Stimulated activated naive CD4-positive, alpha-beta T cell (primary cell): ENCODE data around the gene TRIP6.
"Not testable (repeated sequence)": the region's sequence is repeated elsewhere in the genome, so short reads cannot be mapped to it uniquely, and the experiment has no call there.

Experiments used
- DNase-seq, 6 experiments: peaks; one replicate each; lab custom pipeline; 2025; lab: John Stamatoyannopoulos, UW

TRIP6 gene

DNA sequence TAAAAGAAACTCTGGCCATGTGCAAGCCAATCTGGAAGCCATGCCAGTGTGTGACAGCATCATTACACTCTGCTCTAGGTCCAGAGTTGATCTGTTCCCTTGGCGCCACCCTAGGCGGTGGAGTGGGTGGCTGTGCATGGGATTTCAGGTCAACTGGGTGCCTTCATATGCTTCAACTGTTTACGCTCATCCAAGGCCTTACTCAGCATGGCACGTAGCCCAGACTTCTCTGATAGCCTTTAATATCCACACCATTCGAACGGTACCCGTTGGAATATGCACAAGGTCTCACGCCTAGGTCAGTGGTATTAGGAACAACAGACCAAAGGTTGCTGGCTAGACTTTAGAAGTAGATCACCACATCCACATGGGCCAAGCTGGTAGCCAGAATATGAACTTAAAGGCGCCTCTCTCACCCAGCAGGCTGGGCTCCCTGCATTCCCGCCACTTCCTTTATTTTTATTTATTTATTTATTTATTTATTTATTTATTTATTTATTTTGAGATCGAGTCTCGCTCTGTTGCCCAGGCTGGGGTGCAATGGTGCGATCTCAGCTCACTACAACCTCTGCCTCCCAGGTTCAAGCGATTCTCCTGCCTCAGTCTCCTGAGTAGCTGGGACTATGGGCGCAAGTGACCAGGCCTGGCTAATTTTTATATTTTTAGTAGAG is 47.2 kb downstream of the TRIP6 start:
- DNase-seq = no peak

GRCh38 chr7:100914879-100915447 is 47.8 kb downstream of the TRIP6 start:
- no peak for DNase-seq

DNA sequence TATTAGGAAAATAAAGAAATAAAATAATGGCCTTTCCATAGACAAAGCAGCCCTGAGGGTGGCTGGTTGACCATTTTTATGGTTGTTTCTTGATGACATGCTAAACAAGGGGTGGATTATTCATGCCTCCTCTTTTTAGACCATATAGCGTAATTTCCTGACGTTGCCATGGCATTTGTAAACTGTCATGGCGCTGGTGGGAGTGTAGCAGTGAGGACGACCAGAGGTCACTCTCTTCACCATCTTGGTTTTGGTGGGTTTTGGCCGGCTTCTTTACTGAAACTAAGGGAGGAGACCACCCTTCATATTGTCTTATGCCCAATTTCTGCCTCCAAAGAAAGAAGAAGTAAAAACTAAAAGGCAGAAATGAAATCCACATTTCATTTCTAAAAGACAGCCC is 52.1 kb downstream of the TRIP6 start:
- not testable (repeated sequence) for DNase-seq

DNA sequence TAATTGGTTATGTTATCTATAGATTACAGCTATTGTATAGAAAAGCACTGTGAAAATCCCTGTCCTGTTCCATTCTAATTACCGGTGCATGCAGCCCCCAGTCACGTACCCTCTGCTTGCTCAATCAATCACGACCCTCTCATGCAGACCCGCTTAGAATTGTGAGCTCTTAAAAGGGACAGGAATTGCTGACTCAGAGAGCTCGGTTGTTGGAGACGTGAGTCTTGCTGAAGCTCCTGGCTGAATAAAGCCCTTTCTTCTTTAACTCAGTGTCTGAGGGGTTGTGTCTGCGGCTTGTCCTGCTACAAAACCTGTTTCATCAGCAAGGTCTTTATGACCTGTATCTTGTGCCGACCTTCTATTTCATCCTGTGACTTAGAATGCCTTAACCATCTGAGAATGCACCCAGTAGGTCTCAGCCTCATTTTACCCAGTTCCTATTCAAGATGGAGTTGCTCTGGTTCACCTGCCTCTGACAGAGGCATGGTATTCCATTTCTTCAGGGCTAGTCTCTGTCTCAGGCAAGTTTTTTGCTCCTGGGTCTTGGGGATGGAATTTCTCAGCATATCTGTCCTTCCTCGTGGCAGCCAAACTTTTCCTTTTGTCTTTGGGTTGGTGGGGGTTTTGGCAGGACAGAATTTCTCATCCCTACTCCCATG is 52.7 kb downstream of the TRIP6 start:
- not testable (repeated sequence) for DNase-seq

- DNase-seq = no peak
Observed at GRCh38 chr7:100921039-100921438, 53.9 kb downstream of the TRIP6 start.
